ENCODE measurements around the gene PHACTR1. TPM values are rescaled to one million over a fixed set of nuclear protein-coding genes. Genes with fewer than 3 reads are reported as not detected.

PHACTR1 gene
- total RNA-seq, 1 donor from 2014 or later = 8.5 TPM

- no peak for TF ChIP-seq EZH2 (IDR thresholded peaks at IDR 0.05; ENCODE audit: insufficient read depth, low read length)
- peak; percentile 68 for TF ChIP-seq CTCF (IDR thresholded peaks at IDR 0.05; ENCODE audit: insufficient read depth, low read depth, low read length)
- Mint-ChIP-seq H3K9me3 (ENCODE audit: unreplicated experiment) (no peaks in the 10 kb centered on the region), H3K4me1 (ENCODE audit: low read depth, unreplicated experiment) (no peaks in the 10 kb centered on the region), H3K36me3 (ENCODE audit: low read depth, unreplicated experiment) (no peaks in the 10 kb centered on the region), H3K4me3 (ENCODE audit: unreplicated experiment) (no peak overlapping the region), H3K27ac (ENCODE audit: unreplicated experiment) (no peak overlapping the region), H3K27me3 (ENCODE audit: low read depth, unreplicated experiment) (no peaks in the 10 kb centered on the region)
- Histone ChIP-seq H3K27ac (ENCODE audit: low read depth, low read length) (no peak overlapping the region), H3K27me3 (ENCODE audit: insufficient read depth, low read length) (no peaks in the 10 kb centered on the region), H3K79me2 (ENCODE audit: insufficient read depth, low read length) (no peaks in the 10 kb centered on the region), H2AFZ (ENCODE audit: low read depth, low read length) (no peak overlapping the region), H3K9ac (ENCODE audit: low read length) (no peak overlapping the region), H4K20me1 (ENCODE audit: insufficient read depth, low read length) (no peaks in the 10 kb centered on the region), H3K9me3 (ENCODE audit: insufficient read depth, low read depth, low read length) (no peaks in the 10 kb centered on the region), H3K4me3 (ENCODE audit: insufficient read depth, low read depth, low read length) (no peak overlapping the region), H3K4me1 (ENCODE audit: insufficient read depth, low read length) (no peaks in the 10 kb centered on the region), H3K36me3 (ENCODE audit: insufficient read depth, low read length) (no peaks in the 10 kb centered on the region), H3K4me2 (ENCODE audit: low read length) (no peak overlapping the region)
- DNase-seq (ENCODE audit: low read depth) = peak; percentile 10
- no peak for FAIRE-seq
Measured at GRCh38 chr6:12844284-12845223, 128.0 kb downstream of the PHACTR1 start.

GRCh38 chr6:12845224-12846004 is 128.8 kb downstream of the PHACTR1 start:
- H3K4me2 ChIP-seq (ENCODE audit: low read length) = no peak overlapping the region
- no peaks in the 10 kb centered on the region for H3K9me3 ChIP-seq (ENCODE audit: insufficient read depth, low read depth, low read length)
- H3K9me3 Mint-ChIP-seq (ENCODE audit: unreplicated experiment) = no peaks in the 10 kb centered on the region
- H3K9ac ChIP-seq (ENCODE audit: low read length) = no peak overlapping the region
- H3K36me3 ChIP-seq (ENCODE audit: insufficient read depth, low read length) = no peaks in the 10 kb centered on the region
- no peak for TF ChIP-seq EZH2 (IDR thresholded peaks at IDR 0.05; ENCODE audit: insufficient read depth, low read length)
- no peak for TF ChIP-seq CTCF (IDR thresholded peaks at IDR 0.05; ENCODE audit: insufficient read depth, low read depth, low read length)
- FAIRE-seq = no peak
- H3K27me3 Mint-ChIP-seq (ENCODE audit: low read depth, unreplicated experiment) = no peaks in the 10 kb centered on the region
- no peak overlapping the region for H3K27ac ChIP-seq (ENCODE audit: low read depth, low read length)
- H3K36me3 Mint-ChIP-seq (ENCODE audit: low read depth, unreplicated experiment) = no peaks in the 10 kb centered on the region
- no peaks in the 10 kb centered on the region for H4K20me1 ChIP-seq (ENCODE audit: insufficient read depth, low read length)
- H3K27me3 ChIP-seq (ENCODE audit: insufficient read depth, low read length) = no peaks in the 10 kb centered on the region
- no peak overlapping the region for H3K27ac Mint-ChIP-seq (ENCODE audit: unreplicated experiment)
- no peak overlapping the region for H3K4me3 ChIP-seq (ENCODE audit: insufficient read depth, low read depth, low read length)
- H3K4me3 Mint-ChIP-seq (ENCODE audit: unreplicated experiment) = no peak overlapping the region
- H3K4me1 ChIP-seq (ENCODE audit: insufficient read depth, low read length) = peaks cover 5% of the 10 kb centered on the region
- no peaks in the 10 kb centered on the region for H3K79me2 ChIP-seq (ENCODE audit: insufficient read depth, low read length)
- peaks cover 6% of the 10 kb centered on the region for H3K4me1 Mint-ChIP-seq (ENCODE audit: low read depth, unreplicated experiment)
- DNase-seq (ENCODE audit: low read depth) = no peak
- no peak overlapping the region for H2AFZ ChIP-seq (ENCODE audit: low read depth, low read length)

Measured in astrocyte (in vitro differentiated cells and primary cell).